GM19463 (cell line): Measurements from ENCODE around the gene ANKFN1.

Experiments used
- ATAC-seq: cut with Tn5 transposase; IDR thresholded peaks from one replicate; pipeline ENCODE4 v1.9.1; 2021; ENCODE audit warnings: mild to moderate bottlenecking, moderate library complexity; ENCODE audit not compliant: unreplicated experiment

Gene ANKFN1

GRCh38 chr17:56425483-56425882, 272.2 kb downstream of the ANKFN1 start:
- no peak for ATAC-seq

DNA sequence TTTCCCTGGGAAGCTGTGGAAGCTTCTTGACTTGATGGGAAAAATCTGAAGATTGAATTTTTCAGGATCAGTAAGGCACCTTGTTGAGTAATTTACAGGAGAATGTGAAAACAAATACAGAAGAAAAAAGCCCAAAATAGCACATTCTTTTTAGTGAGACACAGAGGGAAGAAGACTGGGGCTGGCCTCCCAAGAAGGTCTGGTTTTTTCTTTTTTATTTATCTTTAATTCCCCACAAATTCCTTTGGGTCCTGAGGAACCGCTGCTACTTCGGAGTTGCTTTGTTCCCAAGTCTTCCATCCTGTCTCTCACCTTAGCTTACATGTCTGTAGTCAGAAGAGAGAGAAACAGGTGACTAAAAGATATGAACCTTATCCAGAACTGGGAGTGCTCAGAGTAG, 273.6 kb downstream of the ANKFN1 start:
- no peak for ATAC-seq

DNA sequence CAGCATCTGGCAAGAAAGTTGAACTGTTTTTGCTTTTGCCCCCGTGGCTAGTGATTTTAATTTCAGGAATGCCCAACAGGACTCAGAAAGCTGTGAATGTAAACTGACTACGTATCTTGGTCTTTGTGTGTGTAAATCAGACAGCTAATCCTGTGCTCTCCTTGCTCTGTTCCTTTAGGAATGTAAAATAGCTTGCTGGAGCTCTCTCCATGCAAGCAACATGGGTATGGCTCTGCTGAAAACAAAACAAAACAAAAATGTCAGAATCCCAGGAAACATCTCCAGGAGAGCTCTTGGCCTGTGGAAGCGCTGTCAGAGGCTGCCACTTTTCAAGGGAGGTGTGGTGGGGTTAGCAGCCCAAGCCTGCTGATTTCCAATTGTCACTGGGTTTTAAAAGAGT, 278.5 kb downstream of the ANKFN1 start:
- no peak for ATAC-seq

DNA sequence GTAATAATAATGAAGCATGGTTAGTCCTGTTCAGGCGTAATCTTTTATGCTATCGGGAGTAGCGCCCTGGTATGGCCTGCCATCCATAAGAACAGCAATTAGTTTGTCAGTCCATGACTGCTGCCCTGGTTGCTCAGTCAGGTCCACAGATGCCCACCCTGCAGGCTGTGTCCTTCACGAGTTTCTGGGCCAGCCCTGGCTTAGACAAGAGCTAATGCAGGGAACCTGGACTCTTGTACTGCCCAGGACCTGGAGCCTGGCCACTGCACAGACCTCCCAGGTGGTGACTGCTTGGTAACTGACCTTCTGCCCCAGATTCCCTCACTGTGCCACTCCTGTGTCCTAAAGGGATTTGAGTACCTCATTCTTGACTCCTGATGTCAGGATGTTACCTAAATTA, 279.2 kb downstream of the ANKFN1 start:
- no peak for ATAC-seq

DNA sequence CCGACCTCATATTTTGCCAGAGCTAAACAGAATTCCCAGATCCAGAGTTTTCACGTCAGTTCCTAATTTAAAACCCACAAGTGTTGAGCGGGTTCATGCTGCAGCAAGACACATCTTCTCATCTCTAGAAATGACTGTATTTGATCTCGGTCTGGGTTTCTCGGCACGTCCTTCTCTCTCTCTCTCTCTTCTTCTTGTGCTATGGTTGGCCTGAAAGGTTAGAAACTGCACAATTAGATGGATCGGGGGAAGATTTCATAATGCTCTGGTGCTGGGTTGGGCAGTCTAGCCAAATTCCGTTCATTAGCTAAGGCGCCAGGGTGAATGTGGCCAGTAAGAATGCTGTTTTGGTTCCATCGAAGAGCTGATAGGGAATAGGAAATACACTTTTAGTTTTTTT, 281.3 kb downstream of the ANKFN1 start:
- ATAC-seq = no peak

- ATAC-seq = no peak
Measured at GRCh38 chr17:56436142-56436541, 282.9 kb downstream of the ANKFN1 start.

DNA sequence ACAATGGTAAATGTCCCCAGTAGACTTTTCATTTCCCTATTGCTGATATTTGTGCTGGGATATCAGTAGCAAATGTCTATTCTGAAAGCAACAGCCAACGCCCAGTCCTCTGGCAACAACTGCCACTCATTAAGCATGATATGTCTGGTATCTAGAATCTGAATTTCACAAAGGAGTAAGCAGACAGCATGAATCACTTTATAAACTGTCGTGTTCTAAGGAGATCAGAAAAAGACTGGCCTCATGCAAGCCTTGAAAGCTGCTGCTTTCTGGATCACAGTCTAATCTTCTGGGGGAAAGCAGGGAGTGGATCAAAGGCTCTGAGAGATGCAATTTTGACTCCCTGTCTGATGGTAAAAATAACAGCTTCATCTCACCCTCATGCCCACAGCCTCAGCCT, 287.1 kb downstream of the ANKFN1 start:
- ATAC-seq = no peak

DNA sequence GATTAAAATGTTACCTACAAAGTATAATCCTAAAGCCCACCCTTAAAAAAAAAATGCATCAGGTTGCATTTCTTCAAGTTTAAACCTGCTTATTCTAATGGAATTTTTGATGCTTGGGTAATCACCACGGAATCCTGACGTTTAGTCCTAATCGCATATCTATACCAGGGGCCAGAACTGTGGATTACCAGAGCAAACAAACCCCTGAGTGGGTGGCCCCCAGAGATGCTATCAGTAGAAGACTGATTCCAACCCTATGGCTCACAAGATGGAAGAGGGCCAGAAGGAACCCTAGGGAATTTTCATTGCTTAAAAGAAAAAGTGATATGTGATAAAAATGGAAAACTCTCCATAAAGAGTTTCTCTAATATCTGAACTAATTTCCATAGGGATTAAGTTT, 288.0 kb downstream of the ANKFN1 start:
- ATAC-seq = no peak

DNA sequence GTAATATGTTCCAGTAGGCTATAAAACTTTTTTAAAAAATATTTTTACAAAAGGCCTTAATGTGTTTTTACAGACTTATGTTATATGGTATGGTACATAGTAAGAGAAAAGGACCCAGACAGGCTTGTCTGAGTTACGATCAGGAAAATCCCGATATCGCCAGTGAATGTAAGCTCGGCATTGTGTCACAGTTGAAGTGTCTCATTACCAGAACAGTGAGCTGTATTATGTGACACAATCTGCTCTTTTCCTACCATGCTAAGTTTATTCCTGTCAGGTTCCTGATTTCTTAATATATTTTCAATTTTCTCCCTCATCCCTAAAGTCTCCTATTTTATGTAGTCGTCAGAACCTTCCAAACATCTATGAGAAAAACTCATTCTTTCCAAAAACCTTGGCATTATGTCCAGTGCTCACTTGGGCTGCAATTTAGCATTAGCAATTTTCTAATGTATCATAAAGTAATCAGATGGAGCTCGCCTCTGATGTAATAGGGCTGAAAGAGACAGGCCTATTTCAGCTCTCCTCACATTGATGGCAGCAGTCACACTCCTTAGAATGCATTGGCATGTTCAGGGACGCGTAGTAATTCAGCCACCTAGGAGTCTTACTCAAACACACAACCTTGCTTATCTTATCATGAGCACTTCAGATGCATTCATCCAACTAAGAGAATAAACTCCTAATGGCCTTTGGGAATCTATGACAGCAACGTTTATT, 292.6 kb downstream of the ANKFN1 start:
- no peak for ATAC-seq

DNA sequence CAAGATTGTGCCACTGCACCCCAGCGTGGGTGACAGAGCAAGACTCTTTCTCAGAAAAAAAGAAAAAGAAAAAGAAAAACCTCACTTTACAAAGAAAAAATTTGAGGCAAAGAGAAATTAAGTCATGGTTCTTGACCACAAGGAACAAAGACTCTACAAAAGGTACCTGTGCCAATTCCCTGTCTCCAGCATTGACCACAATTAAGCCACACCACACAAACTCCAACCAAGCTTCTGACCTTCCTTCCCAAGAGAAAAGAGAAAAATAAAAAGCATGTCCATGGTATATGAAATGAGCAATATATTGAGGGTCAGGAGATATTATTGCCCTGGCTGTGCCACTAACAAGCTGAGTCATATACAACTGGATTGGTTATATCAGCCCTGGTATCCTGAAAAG, 293.9 kb downstream of the ANKFN1 start:
- ATAC-seq = no peak

GRCh38 chr17:56448371-56448770, 295.1 kb downstream of the ANKFN1 start:
- ATAC-seq = no peak

DNA sequence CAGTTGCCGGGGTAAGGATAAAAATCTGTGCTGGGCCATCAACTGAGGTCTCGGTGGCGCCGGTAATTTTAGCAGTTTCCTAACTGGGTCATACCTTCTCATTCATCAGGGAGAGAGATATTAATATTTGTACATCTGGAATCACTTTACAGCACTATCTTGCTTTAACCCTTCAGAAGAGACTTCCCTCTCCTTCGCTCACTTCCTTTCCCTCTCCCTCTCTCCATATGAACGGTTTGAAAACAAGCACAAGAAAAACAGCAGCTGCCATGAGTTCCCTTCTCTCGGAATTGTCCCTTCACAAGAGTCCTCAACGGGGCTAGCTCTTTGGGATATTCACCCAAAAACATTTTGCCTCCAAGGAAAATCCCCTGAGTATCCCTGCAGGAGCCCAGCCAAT, 295.9 kb downstream of the ANKFN1 start:
- no peak for ATAC-seq

DNA sequence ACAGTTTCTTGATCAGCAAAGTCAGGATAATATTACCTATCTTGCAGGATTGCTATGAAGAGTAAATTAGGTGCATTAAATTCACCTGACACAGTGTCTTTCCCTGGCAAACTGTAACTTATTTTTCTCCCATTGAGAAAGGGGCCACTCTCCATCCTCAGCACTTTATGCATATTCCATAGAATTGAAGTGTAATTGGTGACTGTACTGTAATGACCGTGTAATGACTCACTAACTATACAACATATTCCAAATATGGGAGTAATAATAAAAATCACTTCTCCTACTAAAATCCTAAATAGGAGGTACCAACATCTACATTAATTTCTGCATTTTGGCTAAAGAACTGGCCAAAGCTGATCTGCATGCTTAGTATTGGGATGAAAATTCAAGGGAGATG, 298.4 kb downstream of the ANKFN1 start:
- ATAC-seq = no peak

DNA sequence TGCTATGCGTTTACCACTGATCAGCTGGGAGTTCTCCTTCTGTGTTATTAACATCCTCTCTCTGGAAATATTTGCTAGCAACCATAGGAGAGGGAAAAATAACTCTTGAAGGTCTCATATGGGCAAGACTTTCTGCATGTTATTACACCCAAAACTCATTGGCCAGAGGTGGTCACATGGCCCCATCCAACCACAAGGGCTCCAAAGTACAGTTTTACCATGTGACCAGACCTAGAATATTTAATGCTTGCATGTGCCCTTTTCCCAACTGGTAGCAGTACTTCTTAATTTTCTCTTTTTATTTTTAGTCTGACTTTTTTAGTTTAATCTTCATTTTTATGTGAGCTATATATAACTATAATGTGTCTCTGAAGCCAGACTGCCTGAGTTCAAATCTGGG, 299.2 kb downstream of the ANKFN1 start:
- ATAC-seq = no peak

DNA sequence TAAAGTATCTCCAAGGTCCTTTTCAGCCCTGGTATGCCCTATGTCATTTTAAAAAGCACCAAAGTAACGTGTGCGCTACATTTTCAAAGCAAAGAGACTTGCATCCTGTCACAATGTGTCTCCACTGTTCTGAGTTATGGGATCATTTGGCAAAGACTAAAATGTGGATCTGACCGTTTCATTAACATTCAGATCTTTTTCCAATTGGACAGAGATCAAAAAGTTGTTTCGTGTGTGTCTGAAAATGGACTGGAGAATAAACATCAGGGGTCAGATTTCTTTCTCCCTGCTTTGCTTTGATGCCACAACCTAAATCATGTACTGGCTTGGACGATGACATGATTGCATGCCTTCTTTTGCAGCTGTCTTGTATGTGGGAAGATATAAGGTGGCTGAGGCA, 304.2 kb downstream of the ANKFN1 start:
- no peak for ATAC-seq

GRCh38 chr17:56465886-56466285, 312.6 kb downstream of the ANKFN1 start:
- ATAC-seq = no peak

DNA sequence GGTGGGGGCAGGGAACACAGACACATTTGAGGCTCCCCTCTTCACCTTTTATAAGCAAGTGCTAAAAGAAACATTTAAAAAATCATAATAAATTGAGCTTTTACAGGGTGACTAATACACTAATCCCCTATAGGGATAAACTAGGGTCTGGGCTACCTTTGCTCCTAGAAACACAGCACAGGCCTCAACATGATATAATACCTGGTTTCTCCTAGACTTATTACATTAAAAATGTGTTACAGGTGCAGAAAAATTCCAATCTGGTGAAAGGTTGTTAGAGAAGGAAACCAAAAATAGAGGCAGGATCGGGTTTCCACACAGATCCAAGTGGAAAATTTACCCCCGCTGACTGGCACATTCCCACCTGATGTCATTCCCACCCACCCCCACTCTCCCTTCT, 315.6 kb downstream of the ANKFN1 start:
- no peak for ATAC-seq

GRCh38 chr17:56471696-56472095, 318.4 kb downstream of the ANKFN1 start:
- ATAC-seq = no peak

GRCh38 chr17:56475116-56475515, 321.8 kb downstream of the ANKFN1 start:
- ATAC-seq = no peak

GRCh38 chr17:56478836-56479447, 325.7 kb downstream of the ANKFN1 start:
- no peak for ATAC-seq

DNA sequence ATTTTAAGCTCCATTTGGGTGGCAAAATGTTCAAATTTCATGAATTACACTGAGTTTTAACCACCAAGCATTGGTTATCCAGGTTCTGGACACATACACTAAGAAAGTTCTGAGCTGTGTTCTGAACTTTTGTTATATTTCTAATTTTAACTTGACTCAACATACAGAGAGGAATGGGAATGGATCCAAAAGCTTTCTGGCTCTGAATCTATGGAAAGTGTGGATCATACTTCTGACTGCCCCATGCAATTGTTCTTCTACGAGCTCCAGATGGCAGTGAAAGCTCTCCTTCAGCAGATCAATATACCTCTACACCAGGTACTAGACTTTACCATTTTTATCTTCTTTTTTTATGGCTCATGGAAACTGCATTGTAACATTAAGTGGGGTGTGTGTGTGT, 327.2 kb downstream of the ANKFN1 start:
- ATAC-seq = no peak

DNA sequence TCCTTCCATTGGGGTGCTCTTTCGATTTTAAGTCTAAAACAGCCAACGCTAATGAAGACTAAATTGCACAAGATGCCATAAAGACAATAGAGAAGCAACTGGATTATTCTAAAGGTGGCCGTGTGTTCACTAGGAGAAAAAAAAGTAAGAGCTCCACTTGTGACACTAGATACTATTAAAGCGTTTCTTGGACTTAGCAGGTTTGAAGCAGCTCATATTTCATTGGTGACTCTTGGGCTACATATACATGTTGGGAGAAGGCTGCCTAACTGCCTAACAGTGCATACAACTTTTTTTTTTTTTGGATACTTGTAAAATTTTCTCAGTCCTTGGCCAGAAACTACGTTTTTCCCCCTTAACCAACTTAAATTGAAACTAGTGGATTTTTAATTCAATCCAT, 328.4 kb downstream of the ANKFN1 start:
- no peak for ATAC-seq

GRCh38 chr17:56482229-56482628, 329.0 kb downstream of the ANKFN1 start:
- ATAC-seq = no peak
